HG03432 (cell line): ENCODE results near the gene SMG6.
A peak's percentile ranks its signal among the peaks of the same experiment; 100 is the strongest.
"Not testable (repeated sequence)": the region's sequence is repeated elsewhere in the genome, so short reads cannot be mapped to it uniquely, and the experiment has no call there.

Source experiments
- ATAC-seq: cut with Tn5 transposase; IDR thresholded peaks from one replicate; pipeline ENCODE4 v1.9.1; 2021; ENCODE audit warnings: mild to moderate bottlenecking, moderate library complexity; ENCODE audit not compliant: unreplicated experiment

The SMG6 gene

DNA sequence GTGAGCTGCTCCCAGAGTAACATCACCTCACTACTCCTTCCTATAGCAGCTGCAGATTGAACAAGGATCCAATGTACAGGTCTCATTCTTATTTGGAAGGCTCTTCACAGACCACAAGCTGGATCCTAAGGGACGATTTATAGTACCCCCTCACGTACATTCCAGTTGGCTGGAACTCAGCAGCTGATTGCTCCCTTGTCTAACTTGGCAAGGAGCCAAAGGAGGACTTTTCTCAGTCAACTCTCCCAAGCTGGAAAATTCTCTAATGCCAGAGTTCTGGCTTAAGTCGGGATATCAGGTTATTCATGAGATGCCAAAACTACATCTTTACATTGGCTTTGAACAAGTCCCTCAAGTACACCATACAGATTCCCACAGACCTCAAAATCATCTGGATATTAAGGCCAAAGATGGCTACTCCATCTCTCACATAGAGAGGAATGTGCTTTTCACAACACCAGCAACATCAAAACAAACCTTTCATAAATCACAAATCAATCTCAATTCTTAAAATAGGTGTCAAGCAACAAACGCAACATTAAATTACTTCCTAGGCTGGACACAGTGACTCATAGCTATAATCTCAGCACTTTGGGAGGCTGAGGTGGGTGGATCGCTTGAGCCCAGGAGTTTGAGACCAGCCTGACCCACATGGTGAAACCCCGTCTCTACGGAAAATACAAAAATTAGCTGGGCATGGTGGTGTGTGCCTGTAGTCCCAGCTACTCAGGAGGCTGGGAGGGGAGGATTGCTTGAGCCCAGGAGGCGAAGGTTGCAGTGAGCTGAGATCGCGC is 39.3 kb downstream of the SMG6 start:
- no peak for ATAC-seq

DNA sequence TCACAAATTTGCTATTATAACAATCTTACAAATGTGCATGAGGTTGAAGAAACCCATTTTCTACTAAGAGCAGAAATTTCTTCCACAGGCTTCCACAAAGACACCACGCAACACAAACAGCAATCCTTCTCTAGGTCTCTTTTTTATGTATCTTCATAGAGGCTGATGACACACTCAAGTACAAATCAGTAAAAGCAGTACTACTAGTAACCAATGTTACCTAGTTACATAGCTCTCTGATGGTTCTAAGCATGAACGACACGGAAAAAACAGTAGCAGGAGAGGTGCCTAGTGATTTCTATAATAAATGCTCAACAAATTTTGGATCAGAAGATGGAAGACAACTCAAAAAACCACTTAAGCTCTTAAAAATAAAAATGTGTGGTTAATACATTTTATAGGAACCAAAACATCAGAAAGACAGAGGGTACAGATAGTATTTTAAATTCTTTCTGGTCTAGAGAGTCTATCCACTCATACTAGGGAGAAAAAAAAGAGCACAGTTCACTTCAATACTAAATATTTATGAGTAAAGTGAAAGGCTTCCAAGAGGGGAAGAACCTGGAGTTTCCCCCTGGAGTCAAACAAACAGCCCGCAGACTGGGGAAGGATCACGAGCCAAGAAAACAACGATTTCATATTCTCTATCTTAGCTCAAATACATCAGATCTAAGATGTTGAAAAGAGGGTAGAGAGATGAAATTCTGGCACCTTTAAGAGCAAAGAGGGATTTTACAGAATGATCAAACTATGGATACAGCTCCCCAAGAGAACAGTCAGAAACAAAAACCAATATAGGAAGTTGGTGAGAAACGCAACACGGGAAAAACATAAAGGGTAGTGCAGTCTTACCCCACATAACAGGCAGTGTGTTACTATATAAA is 40.2 kb downstream of the SMG6 start:
- no peak for ATAC-seq

DNA sequence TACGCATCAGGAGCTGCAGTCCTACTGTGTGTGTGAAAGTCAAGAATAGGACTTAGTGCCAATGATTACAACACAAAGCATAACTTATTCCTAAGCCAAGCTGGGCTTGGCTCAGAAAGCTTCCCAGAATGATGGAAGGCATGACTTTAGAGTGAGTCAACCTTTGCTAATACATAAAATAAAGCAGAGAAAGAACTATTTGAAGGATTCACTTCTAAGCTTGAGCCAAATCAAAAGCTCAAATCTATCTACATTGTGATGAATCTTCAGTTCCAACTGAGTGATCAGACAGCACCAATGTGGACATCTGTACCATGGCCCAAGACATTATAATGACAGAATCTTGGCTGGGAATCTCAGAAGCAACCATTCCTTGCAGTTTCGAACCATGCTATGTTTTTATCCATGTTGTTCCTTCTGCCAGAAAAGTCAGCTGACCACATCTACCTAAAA is 41.4 kb downstream of the SMG6 start:
- no peak for ATAC-seq

DNA sequence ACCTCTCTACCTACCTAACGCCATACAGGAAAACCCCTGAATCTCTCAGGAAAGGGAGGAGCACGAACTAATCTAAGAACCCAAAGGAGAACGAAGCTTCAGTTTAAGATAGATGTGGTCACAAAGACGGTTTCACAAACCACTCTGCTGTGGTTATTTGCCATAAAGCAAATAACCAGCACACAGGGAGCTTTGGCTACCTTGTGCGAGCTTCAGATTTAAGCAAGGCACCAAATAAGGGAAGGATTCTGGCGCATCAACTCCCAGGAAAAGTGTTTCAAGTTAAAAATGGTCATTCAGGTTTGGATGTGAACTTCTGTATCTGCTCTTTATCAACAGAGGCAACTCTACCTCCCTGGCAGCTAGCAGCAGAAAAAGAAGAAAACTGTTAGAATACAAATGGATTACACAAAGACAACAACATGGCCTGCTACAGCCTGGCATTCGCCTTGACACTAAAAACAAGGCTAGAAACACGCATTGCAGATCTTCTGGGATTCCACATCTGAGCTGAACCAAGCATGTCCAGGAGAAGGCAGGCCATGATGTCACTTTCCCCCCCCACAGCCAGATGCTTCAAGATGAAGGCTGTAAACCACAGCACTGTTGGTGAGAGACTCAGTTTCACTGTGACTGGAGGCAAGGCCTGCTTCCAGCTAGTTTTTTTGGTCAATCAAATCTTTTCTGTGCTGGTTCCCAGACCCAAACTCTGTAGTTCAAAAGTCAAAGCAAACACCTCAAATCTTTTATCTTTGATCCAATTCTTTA is 43.6 kb downstream of the SMG6 start:
- peak; percentile 62 for ATAC-seq

DNA sequence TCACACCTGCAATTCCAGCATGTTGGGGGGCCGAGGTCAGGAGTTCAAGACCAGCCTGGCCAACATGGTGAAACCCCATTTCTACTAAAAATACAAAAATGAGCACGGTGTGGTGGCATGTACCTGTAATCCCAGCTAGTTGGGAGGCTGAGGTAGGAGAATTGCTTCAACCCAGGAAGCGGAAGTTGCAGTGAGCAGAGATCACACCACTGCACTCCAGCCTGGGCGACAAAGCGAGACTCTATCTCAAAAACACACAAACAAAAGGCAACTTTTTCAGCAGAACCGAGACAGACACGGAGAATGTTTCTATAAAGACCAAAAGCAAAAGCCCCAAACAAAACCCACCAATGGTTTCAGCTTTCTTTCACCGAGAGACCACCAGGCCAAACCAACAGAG is 44.8 kb downstream of the SMG6 start:
- ATAC-seq: not testable (repeated sequence)

DNA sequence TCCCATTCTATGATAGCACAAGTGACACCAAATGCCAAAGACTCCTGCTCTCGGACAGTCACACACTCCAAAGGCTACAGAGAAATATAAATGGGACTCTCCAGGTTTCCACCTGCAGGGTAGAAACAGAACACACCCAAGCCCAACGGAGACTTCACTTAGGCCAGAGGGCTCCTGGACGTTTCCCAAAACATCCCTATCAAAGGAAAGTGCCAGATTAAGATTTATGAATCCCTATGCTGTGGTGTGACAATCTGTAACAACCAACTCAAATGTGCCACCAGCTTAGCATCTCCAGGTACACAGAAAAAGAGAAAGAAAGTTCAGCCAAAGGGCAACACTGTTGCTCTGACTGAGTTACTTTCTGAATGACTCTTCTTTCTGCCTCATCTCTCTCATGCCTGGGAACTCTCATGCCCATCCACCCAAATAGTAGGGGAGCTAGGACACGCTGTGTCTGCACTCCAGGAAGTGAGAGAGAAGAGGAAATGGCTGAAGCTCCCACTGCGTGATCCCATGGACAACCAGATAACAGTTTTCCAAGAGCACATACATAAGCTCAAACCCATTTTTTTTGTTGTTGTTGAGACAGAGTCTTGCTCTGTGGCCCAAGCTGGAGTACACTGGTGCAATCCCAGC is 49.7 kb downstream of the SMG6 start:
- peak; percentile 80 for ATAC-seq

DNA sequence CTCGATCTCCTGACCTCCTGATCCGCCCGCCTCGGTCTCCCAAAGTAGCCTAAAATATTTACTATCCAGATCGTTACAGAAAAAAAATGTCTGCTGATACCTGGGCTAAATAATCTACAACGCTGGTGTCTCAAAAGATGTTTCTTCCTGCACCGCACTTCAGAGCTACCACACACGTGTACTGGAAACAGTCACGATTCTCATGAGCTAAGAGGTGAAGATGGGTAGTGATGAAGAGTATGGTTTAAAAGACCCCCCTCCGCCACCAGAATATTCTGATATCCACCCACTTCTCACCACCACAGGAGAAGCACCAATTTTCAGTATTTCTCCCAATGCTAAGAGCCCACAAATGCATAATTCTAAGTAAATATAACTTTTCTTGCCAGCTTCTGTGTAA is 50.2 kb downstream of the SMG6 start:
- no peak for ATAC-seq

DNA sequence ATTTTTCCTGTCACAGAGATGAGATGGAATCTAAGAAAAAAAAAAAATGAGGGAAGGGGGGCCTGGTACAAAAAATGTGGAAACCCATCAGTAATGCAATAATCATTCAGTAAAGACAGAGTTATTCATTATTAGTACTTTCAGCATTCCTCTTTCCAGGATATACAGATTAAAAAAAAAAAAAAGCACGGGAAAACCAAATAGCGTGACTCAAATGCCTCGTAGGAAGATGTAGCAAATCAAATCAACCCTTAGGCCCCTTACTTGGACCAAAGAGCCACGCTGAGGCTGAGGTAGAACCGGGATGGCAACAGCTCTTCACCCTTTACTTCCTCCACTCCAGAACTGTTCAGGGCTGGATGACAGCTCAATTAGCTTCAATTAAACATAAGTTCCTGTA is 52.5 kb downstream of the SMG6 start:
- ATAC-seq: no peak

DNA sequence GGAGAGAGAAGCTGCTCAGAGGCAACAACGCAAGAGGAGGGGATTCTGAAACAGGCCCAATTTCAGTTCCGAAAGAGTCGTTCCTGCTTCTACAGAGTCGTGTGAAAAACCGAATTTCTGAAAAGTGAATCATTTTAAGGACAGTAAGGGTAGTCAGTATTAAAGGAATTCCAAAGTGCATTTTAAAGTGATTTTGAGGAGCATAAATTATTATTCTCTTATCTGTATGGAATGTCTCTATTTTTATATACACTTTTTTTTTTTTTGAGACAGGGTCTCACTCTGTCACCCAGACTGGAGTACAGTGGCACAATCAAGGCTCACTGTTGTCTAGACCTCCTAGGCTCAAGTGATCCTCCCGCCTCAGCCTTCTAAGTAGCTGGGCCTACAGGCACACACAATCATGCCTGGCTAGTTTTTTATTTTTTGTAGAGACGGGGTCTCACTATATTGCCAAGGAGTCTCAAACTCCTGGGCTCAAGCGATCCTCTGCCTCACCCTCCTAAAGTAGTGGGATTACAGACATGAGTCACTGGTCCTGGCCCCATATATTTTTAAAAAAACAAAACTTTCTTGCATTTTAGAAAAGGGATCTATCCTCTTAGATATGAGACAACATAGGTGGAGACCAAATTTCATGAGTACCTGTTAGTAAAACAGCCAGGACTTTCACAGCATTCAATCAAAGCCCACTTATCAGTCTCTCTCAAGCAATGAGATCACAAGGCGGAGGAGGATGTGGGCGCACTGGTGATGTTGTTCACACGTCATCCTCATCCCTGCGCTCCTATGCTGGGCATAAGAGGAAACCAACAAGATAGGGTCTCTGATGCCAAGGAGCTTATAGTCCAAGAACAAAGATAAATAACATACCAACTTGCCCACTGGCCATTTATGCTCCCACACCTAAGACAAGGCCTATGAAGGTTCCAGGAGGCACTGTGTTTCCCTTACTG is 53.2 kb downstream of the SMG6 start:
- no peak for ATAC-seq

DNA sequence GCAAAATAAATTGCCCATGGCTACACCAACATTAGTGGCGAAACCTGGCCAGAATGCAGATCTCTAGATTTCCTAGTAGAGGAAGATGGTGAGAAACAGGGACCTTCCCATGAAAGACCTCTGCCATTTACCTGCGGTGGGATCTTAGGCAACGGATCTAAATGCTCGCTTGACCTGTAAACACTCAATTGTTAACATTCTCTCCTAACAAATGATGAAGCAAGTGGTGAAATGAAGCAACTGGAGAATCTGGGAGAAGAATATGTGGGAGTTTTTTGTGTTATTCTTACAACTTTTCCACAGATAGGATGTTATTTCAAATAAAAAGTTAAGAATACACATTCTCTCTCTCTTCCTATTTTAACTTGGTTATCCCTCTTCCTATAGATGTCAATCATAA is 56.6 kb downstream of the SMG6 start:
- no peak for ATAC-seq

DNA sequence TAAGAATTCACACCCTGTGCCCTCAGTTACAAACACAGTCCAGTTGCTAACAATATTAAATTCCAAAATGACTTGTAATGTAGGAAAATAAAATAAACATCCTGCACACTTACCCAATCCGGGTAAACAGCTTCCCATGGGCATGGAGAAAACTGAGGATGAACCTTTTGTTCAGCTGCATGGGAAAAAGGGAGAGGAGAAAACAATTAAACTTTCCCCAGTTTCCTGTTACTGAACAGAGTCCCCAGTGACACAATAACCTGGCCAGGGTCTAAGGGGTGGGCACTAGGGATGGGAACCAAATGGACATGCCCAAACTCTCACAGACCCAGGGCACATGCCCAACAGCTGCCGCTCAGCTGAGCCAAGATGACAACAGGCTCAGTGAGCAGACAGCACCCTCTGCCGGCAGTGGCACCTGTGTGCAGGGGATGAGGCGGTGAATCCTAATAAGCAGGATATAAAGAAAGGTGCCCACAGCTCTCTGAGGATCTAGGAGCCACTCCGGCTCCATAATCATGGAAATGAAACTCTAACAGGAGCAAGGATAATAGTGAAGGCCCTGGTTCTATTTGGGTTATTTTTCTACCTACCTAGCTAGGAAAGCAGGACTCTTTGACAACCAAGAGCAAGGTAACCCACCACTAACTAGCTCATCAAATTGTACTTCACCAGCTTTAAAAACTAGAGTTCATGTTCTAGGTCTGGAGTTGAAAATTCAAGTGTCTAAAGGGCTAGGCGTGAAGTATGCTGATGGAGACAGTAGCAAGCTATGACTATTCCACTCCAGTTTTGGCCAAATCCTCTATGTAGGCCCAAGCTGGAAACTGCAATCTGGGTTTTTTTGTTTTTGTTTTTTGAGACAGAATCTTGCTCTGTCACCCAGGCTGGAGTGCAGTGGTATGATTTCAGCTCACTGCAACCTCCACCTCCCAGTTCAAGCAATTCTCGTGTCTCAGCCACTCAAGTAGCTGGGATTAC is 58.8 kb downstream of the SMG6 start:
- no peak for ATAC-seq

DNA sequence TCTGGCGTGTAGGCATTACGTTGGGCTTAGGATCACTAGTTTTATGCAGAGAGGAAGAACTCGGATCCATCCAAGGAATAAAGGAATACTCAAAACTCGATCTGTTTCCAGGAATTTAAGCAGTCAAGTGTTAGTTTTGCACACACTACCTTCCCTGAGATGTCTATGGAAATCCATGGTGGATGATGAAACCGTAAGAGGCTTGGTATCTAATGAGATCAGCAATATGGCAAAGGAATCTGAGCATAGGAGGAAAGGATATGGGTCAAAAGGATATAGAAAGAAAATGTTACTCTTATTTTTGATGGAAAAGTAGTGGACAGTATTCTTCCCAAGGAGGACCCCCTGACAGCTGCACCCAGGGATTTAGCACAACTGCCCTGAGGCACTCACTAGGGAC is 59.6 kb downstream of the SMG6 start:
- ATAC-seq: no peak

DNA sequence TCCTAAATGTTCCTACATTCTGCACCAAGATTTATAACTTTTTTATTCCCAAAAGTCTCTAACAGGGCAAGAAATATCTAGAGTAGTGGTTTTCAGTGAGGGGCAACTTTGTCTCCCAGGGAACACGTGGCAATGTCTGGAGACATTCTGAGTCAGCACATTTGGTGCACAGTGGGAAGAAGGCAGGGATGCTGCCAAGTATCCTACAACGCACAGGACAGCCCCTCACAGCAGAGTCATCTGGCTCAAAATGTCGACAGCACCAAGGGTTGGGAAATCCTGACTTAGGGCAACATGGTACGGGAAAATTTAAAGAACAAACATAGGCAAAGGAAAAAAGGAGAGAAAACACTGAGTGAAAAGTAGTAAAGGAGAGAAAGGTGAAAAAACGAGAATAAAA is 61.8 kb downstream of the SMG6 start:
- no peak for ATAC-seq

DNA sequence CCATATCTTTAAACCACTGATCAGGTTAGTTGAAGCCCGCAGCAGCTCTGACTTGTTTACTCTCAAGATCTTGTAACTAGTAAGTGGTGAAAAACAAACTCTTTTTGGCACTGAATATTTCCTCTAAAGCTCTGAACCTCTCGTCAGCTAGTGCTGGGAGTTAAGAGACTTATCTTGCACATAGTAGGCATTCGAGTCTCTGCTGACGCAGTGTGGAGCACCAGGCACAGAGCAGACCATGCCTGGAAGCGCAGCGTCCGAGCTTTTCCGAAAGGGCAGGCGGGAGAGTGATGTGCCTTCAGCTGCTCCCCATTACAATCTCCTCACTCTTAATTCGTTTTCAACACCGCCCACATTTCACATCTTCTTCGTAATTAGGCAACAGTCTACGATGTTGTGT is 63.0 kb downstream of the SMG6 start:
- peak; percentile 5 for ATAC-seq

DNA sequence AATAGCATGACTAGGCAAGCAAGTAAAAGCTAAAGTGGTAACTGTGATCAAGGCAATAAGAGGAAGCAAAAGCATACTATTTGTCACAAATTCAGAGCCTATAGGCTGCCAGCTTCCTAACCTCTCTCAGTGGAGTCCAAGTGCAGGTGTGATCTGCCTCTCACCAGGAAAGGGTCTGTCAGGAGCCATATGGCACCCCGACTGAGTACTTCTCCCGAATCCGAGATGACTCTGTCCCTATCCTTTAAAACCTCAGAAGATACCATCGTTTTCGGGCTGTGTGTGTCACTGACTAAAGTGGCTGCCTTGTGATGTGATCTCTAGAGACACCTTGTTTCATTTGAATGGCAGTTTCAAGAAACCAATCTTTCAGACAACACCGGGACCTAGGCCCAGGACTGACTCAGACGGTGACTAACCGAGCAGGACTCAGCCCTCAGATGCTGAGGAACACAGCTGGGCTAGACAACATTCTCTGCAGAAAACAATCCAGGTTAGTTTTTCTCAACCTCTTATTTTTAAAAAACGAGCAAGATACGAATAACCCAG is 63.6 kb downstream of the SMG6 start:
- ATAC-seq: peak; percentile 69

DNA sequence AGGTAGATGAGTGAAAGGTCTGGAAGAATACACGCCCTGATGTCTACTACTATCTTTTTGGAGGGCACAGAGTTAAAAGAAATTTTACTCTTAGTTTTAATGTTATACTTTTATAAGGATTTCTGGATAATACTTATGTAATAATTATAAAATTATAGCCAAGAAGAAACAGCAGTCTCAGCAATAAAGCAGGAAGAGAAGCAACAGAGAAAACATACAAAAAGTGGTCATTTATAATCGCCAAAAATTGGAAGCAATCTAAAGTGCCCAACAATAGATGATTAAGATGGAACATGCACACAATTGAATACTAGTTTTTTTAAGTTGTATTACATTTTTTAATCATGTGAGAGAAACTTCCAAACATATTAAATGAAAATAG is 64.4 kb downstream of the SMG6 start:
- no peak for ATAC-seq

DNA sequence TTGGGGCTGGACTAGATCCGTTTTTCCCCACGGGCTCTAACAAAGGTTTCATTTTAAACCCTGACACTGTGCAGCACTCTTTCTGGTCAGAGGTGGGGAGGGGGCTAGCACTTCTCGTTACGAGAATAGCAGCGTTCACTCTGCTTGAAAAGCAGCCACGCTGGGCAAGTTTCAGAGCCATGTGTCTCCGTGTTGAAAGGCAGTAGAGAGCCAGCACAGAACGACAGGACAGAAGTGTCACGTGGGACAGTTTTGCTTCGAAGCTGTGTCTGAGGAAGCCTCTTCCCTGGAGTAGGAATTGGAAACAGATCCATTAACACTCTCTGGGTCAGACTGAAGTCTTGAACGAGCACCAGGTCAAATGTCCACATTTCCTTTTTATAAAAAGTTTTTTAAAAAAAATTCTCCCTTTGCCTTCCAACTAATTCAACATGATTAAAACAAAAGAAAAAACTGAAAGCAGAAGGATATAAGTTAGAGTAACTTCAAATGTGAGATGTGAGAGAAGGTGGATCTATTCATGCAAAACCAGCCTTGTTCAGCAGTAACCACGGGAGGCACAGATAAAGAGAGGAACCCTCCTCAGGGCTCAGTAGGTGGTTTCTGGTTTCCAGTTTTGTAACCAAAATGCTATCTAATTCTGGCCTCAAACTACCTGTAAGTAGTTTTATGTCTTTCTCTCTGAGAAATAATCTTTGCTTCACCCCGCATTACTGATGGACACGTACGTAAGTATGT is 65.0 kb downstream of the SMG6 start:
- ATAC-seq: peak; percentile 49

DNA sequence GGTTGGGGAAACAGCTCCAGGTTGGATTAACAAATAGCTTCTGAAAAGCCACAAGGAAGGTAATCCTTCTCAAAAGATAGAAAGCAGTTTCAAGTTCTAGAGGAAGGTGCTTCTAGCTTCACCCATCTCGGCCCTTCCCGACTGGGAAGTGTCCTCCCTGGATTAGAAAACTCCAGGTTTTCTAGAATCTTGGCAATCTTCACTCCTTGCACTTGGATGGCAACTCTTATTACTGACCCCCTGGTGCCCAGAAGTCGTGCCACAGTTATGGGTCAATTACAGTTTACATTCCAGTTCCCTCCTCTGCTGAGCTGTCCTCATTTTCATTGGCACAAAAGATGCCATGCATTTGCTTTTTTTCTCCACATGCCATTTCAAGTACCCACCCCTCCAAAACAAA is 65.6 kb downstream of the SMG6 start:
- ATAC-seq: no peak
